ENCODE measurements around the gene ZAR1L.
A peak's percentile ranks its signal among the peaks of the same experiment; 100 is the strongest.

ZAR1L gene

GRCh38 chr13:32254916-32255723 lies 60.0 kb downstream of the ZAR1L start:
- Histone ChIP-seq H3K4me3 (ENCODE audit: low read depth in 1 of 2, low read length in 2 of 2) (peak overlapping the region in 1 of 2 donors; percentile 52), H3K9ac (ENCODE audit: low read length) (peak overlapping the region; percentile 7), H3K4me1 (ENCODE audit: insufficient read depth, low read length) (peaks cover 20% of the 10 kb centered on the region)

GRCh38 chr13:32254416-32254815 lies 60.7 kb downstream of the ZAR1L start:
- Histone ChIP-seq H3K27ac (ENCODE audit: low read depth, low read length) (peak overlapping the region; percentile 77), H3K4me3 (ENCODE audit: low read depth in 1 of 2, low read length in 2 of 2) (peak overlapping the region; percentile 4 to 52), H3K4me1 (ENCODE audit: insufficient read depth, low read length) (peaks cover 19% of the 10 kb centered on the region)

More at GRCh38 chr13:32254916-32255723, 60.0 kb downstream of the ZAR1L start:
- Histone ChIP-seq H3K27ac (ENCODE audit: low read depth, low read length) (peak overlapping the region; percentile 77), H3K9me3 (ENCODE audit: low read length) (no peaks in the 10 kb centered on the region), H3K36me3 (ENCODE audit: insufficient read depth, low read length) (peaks cover 16% of the 10 kb centered on the region), H3K27me3 (ENCODE audit: control insufficient read depth in 1 of 2, insufficient read depth in 2 of 2, low read length in 2 of 2) (no peaks in the 10 kb centered on the region)

GRCh38 chr13:32253911-32254399 lies 61.2 kb downstream of the ZAR1L start:
- Histone ChIP-seq H3K4me1 (ENCODE audit: insufficient read depth, low read length) (peaks cover 14% of the 10 kb centered on the region), H3K27me3 (ENCODE audit: control insufficient read depth in 1 of 2, insufficient read depth in 2 of 2, low read length in 2 of 2) (no peaks in the 10 kb centered on the region), H3K27ac (ENCODE audit: low read depth, low read length) (peak overlapping the region; percentile 77), H3K36me3 (ENCODE audit: insufficient read depth, low read length) (peaks cover 26% of the 10 kb centered on the region), H3K9me3 (ENCODE audit: low read length) (no peaks in the 10 kb centered on the region), H3K9ac (ENCODE audit: low read length) (peak overlapping the region; percentile 7), H3K4me3 (ENCODE audit: low read depth in 1 of 2, low read length in 2 of 2) (peak overlapping the region; percentile 4 to 52)

More at GRCh38 chr13:32254416-32254815, 60.7 kb downstream of the ZAR1L start:
- no peaks in the 10 kb centered on the region for H3K9me3 ChIP-seq (ENCODE audit: low read length)
- peaks cover 23% of the 10 kb centered on the region for H3K36me3 ChIP-seq (ENCODE audit: insufficient read depth, low read length)
- H3K27me3 ChIP-seq (ENCODE audit: control insufficient read depth in 1 of 2, insufficient read depth in 2 of 2, low read length in 2 of 2): no peaks in the 10 kb centered on the region
- H3K9ac ChIP-seq (ENCODE audit: low read length): peak overlapping the region; percentile 7
